ENCODE results near the gene PIK3R2.

GRCh38 chr19:18211683-18212082 is 58.7 kb downstream of the PIK3R2 start:
- TF ChIP-seq CTCF (IDR thresholded peaks at IDR 0.05; ENCODE audit: low read length) (no peak), EZH2 (IDR thresholded peaks at IDR 0.05; ENCODE audit: borderline replicate concordance, low read length) (no peak)

All from OCI-LY1 (cell line).